Measurements from ENCODE around the gene SDHA. TPM values are rescaled to one million over a fixed set of nuclear protein-coding genes. Genes with fewer than 3 reads are reported as not detected.

Gene SDHA
- total RNA-seq, 1 donor from 2014 or later: 130 TPM

DNA sequence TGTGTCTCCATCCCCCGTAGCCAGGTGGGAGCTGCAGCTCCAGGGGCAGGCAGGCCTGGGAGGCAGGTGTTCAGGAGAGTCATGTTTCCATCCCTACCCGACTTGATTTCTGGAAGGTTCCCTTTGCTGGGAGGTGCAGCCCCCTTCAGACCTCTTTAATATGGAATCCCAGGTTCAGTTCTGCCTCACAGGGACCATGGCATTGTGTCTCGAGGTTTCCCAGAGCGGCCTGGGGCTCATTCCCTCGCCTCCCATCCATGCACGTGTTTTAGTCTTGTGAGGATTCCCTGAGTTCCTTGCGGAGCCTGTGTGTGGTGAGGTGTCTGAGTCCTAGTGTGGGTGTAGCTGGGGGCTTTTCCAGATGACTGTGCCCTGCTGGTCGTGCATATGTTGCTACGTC lies 86.9 kb downstream of the SDHA start:
- H3K27me3 Mint-ChIP-seq (ENCODE audit: unreplicated experiment): no peaks in the 10 kb centered on the region
- H3K4me3 Mint-ChIP-seq (ENCODE audit: unreplicated experiment): no peak overlapping the region
- TF ChIP-seq CTCF (IDR thresholded peaks at IDR 0.05): no peak
- DNase-seq (ENCODE audit: extremely low spot score, unreplicated experiment): no peak
- H3K9me3 Mint-ChIP-seq (ENCODE audit: unreplicated experiment): no peaks in the 10 kb centered on the region
- H3K4me1 Mint-ChIP-seq (ENCODE audit: unreplicated experiment): peaks cover 11% of the 10 kb centered on the region
- peaks cover 13% of the 10 kb centered on the region for H3K36me3 Mint-ChIP-seq (ENCODE audit: unreplicated experiment)
- no peak overlapping the region for H3K27ac Mint-ChIP-seq (ENCODE audit: unreplicated experiment)

GRCh38 chr5:305459-305858 lies 87.3 kb downstream of the SDHA start:
- H3K27ac Mint-ChIP-seq (ENCODE audit: unreplicated experiment): no peak overlapping the region
- no peaks in the 10 kb centered on the region for H3K9me3 Mint-ChIP-seq (ENCODE audit: unreplicated experiment)
- H3K27me3 Mint-ChIP-seq (ENCODE audit: unreplicated experiment): no peaks in the 10 kb centered on the region
- peaks cover 11% of the 10 kb centered on the region for H3K4me1 Mint-ChIP-seq (ENCODE audit: unreplicated experiment)
- TF ChIP-seq CTCF (IDR thresholded peaks at IDR 0.05): no peak
- H3K4me3 Mint-ChIP-seq (ENCODE audit: unreplicated experiment): no peak overlapping the region
- H3K36me3 Mint-ChIP-seq (ENCODE audit: unreplicated experiment): peaks cover 13% of the 10 kb centered on the region
- no peak for DNase-seq (ENCODE audit: extremely low spot score, unreplicated experiment)

- no peak for DNase-seq (ENCODE audit: extremely low spot score, unreplicated experiment)
- Mint-ChIP-seq H3K27ac (ENCODE audit: unreplicated experiment) (no peak overlapping the region), H3K9me3 (ENCODE audit: unreplicated experiment) (no peaks in the 10 kb centered on the region), H3K27me3 (ENCODE audit: unreplicated experiment) (no peaks in the 10 kb centered on the region), H3K4me1 (ENCODE audit: unreplicated experiment) (peaks cover 12% of the 10 kb centered on the region), H3K36me3 (ENCODE audit: unreplicated experiment) (peaks cover 11% of the 10 kb centered on the region), H3K4me3 (ENCODE audit: unreplicated experiment) (no peak overlapping the region)
- TF ChIP-seq CTCF (IDR thresholded peaks at IDR 0.05): no peak
Measured at GRCh38 chr5:306011-306805, 88.1 kb downstream of the SDHA start.

Other genes starting within 250 kb of the SDHA start
- gene PLEKHG4B, start 126.2 kb upstream of the SDHA start, total RNA-seq: 3.8 and 4.5 TPM in 2 replicates
- gene LRRC14B, start 26.8 kb upstream of the SDHA start, total RNA-seq: not detected in 2 replicates
- 9.9 and 11.1 TPM in 2 replicates for gene CCDC127, start 167 bp upstream of the SDHA start, total RNA-seq
- 94.7 and 106 TPM in 2 replicates for gene PDCD6, start 53.3 kb downstream of the SDHA start, total RNA-seq
- 54.9 and 55.8 TPM in 2 replicates for gene AHRR, start 103.4 kb downstream of the SDHA start, total RNA-seq
- gene EXOC3, start 224.9 kb downstream of the SDHA start, total RNA-seq: 70.0 and 81.4 TPM in 2 replicates

Measured in osteocyte (in vitro differentiated cells).